Fibroblast of upper back skin (primary cell): ENCODE data around the gene SEMA3B.
A peak's percentile ranks its signal among the peaks of the same experiment; 100 is the strongest.
"Not testable (repeated sequence)": the region's sequence is repeated elsewhere in the genome, so short reads cannot be mapped to it uniquely, and the experiment has no call there.

Source experiments
- DNase-seq: peaks from one replicate; pipeline ENCODE4 v3.0.0-alpha.2; 2013

The SEMA3B gene

DNA sequence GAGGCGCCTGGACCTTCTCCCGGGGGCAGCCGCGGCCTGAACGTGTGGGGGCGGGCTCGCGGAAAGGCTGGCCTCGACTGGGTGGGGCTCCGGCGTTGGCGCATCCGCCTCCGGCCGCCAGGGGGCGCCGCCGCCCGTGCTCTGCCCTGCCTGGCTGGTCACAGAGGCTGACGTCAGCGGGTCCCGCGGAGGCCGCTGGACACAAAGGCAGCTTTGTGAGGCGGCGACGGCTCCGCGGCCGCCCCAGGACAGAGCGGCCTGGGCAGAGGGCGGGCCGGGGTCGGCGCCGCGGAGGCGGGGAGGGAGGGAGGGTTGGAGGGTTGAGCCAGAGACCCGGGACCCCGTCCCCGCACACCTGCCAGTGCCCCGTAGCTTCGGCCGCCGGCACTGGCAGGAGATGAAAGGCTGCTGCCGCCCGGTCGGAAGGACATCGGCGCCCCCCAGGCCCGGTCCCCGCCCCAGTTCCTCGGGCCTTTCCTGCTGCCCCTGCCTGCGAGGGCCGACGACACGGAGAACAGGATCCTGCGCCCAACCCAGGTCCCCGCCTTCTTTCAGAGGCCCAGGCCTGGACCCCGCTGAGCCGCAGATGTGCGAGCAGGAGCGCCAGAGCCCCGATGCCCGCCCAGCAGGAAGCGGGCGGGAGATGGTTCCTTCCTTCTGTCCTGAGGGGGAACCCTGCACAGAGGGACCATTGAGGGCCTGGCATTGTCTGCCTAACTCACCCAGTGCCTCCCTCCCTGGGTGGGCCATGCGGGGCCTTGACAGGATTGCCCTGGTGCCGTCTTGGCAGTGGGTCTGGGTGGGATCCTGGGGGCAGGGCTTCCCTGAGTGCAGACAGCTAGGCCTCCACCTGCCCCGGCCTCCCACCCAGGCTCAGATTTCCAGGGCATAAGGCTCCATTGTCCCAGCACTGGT is 8.7 kb upstream of the SEMA3B start:
- peak; percentile 85 for DNase-seq

DNA sequence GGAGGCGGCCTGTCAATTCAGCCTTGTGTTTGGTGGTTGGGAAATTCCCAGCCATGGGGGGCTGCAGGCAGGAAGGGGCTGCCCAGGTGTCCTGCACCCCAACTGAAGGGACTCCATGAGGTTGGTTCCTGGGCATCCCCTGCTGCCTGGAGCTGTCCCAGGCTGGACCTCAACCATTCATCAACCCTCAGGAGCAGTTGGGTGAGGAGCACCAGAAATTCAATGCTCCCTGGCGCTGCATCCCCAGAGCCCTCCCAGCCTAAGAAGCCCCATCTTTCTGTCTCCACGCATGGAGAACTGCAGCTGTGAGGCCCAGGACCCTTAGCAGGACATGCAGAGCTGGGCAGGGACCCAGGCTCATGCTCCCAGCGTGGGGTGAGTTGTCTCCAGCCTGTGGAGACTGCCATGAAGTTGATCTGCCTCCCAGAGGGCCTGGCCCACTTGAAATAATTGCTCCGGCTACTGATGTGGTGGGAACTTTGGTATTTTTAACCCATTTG is 8.0 kb upstream of the SEMA3B start:
- DNase-seq, result peak; percentile 36

DNA sequence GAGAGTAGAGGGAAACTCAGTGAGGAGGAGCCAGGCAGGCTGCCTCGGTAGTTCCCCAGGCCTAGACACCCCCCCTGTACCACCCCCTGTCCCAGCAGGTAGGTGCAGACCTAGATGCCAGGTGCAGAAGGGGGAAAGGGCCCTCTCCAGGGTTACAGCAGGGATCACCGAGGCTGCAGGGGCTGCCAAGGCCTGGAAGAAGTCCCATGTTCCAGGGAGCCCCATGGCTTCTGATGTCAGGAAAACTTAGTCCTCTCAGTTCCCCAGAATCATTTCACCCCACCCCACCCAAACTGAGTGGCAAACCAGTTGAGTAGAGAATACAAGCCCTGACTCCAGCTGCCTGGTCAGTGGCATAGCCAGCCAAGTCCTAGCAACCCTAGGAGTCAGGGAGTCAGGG is 7.4 kb upstream of the SEMA3B start:
- DNase-seq, result no peak

DNA sequence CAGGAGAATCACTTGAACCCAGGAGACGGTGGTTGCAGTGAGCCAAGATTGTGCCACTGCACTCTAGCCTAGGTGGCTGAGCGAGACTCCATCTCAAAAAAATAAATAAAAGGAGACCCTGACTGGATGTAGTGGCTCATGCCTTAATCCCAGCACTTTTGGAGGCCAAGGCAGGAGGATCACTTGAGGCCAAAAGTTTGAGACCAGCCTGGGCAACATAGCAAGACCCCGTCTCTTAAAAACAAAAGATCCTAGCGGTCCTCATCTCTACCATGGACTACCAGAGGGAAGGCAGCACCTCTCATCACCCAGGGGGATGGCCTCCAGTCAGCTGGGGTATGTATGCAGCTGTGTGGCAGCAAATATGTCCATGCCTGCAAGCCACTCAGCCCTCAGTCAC is 6.7 kb upstream of the SEMA3B start:
- DNase-seq, result not testable (repeated sequence)

DNA sequence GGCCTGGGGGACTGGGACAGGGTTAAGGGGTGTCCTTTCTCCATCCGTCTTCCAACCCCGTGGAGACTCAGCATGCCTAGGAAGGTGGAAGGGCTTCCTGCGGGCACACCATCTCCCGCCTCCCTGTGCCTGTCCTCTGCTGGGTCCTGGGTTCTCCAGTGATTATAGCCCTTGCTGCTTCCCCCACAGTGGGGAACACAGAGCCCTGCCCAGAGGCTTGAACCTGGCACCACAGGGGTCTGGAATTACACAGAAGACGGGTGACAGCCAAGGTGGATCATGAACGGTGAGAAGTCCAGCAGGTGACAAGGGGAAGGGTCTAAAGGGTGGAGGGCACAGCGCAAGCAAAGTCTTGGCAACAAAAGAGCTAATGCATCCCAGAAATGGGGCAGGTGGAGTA is 6.2 kb upstream of the SEMA3B start:
- DNase-seq, result no peak

DNA sequence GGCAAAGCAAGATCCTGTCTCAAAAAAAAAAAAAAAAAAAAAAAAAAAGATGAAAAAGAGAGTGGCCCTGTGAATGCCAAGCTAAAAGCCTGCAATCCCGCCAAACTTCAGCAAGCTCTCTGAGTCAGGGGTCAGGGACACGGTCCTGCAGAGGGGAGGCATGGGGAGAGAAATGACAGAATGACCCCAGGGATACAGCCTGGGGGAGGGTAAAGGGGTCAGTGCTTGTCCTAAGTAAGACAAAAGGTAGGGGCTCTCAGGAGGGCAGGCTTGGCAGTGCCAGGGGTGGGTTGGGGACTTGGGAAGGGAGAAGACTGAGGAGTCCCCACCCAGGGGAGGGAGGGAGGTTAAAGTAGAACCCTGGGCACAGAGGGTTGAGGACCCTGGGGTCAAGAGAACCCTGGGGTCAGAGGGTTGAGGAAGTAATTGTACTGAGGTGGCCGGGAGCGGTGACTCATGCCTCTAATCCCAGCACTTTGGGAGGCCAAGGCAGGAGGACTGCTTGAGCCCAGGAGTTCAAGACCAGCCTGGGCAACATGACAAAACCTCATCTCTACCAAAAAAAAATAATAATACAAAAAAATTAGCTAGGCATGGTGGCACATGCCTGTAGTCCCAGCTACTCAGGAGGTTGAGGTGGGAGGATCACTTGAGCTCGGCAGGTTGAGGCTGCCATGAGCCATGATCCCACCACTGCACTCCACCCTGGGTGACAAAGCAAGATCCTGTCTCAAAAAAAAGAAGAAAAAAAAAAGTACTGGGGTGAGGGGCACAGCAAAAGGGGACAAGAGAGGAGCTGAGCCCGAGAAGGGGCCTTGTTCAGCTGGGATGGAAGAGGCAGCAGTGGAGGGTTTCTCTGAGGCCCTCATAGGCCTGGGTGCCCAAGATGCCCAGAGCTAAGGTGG is 5.2 kb upstream of the SEMA3B start:
- DNase-seq, result no peak

DNA sequence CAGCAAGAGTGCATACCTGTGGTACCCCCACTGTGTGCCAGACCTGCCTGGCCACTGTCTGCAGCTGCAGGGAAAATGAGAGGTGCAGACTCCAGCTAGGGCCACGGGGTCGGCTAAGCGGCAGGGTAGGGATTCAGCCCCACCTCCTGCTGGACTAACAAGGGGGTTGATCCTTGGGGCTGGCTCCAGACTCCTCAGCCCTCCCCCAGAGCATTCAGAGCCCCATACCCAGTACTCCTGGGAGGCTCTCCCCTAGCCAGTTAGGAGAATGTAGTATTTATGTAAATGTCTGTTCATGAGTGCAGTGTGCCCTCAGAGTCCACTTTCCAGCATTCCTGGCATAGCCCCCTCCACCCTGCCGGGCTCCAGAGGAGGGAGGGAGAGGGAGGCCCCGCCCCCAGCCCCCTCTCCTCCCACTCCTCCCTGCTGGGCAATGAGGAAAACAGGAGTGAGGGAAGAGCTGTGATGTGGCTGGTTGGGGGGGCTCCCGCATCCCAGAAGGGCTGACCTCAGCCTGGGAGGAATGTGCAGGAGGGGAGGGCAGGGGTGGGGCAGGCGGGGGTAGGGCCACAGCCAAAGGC is 4.5 kb upstream of the SEMA3B start:
- peak; percentile 98 for DNase-seq

DNA sequence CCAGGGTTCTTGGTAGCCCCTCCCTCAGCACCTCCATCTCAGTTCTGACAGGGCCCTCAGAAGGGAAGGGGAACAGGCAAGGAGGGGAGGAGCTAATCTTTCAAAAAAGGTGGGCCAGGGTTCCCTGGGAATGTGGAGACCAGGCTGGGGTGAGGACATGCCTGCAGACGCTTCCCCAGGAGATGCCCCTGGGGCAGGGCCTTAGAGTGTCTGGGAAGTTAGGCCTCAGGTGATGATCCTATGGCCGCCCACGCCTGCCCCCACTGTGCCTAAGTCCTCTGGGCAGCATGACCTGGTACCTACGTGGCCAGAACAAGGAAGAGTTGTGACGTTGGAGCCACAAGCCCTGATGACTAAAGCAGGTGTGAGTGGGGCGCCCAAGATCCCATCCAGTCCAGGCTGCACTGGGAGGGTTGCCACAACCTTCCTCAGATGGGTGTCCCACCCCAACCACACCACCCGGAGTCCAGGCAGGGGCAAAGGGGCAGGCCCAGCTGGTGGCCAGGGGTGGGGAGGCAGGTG is 3.9 kb upstream of the SEMA3B start:
- DNase-seq, result no peak

DNA sequence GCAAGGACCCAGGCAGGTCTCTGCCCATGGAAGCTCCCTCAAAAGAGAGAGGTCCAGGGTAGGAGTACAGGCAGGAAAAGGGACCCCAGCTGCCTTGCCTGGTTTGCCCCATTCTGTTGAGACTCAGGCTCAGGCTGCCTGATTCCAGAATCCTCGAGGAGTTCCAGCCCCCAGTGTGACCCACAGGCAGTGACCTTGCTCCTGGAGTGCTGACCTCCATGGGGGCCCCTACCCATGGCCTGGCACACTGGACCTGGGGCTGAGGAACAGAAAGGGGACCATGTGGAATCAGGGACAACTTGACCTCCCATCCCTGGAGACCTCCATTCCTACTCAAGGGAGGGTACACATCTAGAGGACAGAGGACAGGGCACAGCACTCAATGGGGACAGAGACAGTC is 3.4 kb upstream of the SEMA3B start:
- DNase-seq, result no peak

DNA sequence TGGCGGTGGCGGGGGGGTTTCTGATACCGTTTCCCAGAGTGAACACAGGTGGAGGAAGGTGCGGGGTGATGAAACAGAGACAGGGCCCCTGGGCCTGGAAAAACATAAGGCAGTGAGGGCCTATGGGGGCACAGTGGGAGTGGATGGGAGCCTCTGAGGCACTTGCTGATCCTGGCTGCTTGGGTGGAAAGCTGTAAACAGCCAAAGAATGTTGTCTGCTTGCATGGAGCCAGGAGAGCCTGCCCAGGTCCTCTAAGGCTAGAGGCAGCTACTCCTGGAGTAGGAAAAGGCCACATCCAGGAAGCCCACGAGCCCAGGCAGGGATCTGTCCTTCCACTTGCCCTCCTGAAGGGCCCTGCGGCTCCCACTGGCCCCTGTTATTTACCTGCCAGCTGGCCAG is 2.9 kb upstream of the SEMA3B start:
- no peak for DNase-seq

DNA sequence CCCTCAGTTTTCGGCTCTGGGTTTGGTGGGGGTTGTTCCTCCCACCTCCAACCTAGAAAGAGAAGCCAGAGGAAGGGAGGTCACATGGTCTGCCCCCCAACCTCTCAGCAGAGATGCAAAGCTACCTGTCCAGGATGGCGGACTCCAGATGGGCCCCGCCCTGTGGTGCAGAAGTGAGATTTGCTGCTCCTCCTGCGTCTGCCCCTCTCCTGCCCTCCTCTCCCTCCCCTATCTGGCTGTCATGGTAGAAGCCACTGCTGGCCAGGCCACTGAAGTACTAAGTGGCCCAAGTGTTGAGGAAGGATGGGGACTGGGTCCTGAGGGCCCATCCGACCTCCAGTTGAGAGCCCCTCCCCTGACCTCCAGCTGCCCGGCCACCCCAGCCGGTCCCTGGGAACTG is 2.1 kb upstream of the SEMA3B start:
- DNase-seq, result no peak

DNA sequence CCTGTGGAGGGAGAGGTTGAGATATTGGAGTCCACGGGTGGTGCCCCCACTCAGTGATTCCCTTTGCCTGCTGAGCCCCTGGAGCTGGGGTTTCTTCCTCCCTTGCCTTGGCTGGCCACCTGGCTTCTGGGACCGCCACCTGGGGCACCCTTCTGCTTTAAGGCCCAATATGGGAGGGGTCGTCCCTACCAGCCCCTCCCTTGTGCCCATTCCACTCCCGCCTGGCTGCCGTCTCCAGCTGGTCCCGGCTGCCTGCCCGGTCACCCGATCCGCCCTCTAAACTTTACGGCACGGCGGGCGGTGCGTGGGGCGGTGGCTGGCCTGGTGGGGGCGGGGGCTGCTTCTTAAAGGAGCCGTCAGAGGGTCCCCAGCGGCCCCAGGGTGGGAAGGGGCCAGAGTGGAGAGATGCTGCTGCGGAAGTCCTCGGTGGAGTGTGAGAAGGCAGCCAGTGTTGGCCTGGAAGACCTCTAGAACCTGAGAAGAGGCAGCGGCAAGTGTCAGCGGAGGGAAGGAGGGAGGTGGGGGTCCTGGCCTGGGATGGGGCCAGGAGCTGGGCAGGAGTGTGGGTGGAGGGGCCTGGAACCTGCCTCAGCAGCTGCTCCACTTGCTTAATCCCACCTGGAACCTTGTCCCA is 1.6 kb upstream of the SEMA3B start:
- DNase-seq, result no peak

DNA sequence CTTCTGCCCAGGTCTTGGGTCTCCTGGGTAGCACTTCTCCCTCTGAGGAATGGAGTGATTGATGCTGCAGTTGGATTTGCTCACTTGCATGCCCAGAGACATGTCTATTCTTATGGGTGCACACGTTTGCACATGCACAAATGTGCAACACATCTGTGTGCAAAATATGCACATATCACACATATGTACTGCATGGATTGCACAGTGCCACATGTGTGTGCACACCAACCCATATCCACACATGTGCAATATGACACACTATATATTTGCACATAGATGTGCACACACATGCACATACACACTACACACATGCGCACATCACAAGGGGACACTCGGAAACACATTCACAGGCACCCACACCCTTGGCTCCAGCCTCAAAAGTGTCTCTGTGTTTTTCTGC is 671 bp upstream of the SEMA3B start:
- no peak for DNase-seq

DNA sequence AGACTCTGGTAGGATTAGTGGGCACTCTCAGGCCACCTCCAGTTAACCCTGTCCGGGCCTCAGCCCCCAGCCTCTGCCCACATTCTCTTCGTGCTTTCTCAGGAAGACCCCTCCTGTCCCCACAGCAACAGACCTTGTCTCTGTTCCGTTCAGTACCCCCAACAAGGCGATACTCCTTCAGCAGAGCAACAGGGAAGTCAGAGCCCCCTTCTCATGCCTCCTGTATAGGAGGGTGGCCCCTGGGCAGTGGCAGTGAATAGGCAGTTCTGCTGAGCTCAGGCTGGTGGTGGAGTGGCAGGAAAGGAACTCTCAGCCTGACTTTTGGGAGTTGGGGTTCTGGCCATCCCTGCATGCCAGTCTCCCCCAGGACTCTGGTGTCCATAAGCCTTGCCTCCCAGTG is 513 bp downstream of the SEMA3B start:
- DNase-seq, result no peak

DNA sequence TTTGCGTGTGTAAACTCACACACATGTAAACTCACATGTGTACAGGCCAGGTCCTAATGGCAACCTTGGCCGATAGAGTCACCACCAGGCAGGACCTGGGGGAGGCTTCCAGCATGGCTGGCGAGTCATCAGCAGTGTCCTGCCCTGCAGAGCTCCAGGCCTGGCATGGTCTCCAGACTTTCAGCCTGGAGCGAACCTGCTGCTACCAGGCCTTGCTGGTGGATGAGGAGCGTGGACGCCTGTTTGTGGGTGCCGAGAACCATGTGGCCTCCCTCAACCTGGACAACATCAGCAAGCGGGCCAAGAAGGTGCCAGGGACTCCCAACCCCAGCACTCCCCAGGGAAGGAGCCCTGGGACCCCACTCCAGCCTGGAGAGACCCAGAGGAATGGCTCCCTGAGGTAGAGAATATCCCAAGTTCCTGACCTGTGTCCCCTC is 1.0 kb downstream of the SEMA3B start:
- no peak for DNase-seq

DNA sequence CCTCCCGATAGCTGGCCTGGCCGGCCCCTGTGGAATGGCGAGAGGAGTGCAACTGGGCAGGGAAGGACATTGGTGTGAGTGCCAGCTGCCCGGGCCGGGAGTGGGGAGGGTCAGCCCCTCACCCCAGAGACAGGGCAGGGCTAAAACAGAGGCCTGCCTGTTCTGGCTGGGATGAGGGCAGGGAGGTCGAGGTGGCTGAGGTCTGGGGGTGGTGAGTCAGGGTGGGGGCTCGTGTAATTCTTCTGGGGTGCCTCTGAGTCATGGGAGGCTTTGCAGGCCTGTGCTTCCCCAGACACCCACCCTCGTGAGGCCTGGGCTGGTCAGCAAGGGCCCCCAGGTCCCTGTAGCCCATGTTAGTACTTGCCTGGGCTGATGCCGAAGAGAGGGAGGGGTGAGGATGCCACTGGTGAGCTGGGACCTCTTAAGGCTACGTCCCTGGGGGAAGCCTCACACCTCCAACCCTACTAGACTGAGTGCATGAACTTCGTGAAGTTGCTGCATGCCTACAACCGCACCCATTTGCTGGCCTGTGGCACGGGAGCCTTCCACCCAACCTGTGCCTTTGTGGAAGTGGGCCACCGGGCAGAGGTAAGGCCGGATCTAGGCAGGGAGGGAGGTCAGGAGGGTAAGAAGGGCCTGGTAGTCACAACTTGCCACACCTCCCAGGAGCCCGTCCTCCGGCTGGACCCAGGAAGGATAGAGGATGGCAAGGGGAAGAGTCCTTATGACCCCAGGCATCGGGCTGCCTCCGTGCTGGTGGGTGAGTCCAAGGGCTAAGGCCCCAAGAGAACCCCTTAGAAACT is 1.7 kb downstream of the SEMA3B start:
- no peak for DNase-seq

DNA sequence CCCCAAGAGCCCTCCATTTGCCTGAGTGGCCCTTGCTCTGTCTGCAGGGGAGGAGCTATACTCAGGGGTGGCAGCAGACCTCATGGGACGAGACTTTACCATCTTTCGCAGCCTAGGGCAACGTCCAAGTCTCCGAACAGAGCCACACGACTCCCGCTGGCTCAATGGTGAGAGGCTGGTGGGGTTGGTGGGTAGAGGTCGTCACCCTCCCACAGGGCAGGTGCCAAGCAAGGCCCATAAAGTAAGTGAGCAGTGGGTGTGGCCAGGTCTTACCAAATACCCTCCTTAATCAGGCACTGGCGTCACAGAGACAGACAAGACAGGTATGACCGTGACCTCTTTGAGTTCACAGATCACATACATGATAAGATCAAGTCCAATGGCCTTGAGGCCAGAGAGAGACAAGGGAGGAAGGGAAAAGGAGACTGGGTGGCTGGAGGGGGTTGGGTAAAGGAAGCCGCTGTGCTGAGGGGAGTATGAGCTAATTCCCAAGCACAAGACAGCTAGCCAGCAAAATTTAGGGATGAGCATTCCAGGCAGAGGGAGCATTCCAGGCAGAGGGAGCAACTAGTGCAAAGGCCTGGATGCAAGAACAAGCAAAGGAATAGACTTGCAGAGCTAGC is 2.5 kb downstream of the SEMA3B start:
- DNase-seq, result no peak

DNA sequence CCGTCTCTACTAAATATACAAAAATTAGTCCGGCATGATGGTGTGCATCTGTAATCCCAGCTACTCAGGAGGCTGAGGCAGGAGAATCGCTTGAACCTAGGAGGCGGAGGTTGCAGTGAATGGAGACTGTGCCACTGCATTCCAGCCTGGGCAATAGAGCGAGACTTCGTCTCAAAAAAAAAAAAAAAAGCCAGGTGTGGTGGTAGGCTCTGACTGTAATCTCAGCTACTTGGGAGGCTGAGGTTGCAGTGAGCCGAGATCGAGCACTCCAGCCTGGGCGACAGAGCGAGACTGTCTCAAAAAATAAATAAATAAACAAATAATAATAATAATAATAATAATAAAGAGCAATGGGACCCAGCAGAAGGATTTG is 3.6 kb downstream of the SEMA3B start:
- not testable (repeated sequence) for DNase-seq

DNA sequence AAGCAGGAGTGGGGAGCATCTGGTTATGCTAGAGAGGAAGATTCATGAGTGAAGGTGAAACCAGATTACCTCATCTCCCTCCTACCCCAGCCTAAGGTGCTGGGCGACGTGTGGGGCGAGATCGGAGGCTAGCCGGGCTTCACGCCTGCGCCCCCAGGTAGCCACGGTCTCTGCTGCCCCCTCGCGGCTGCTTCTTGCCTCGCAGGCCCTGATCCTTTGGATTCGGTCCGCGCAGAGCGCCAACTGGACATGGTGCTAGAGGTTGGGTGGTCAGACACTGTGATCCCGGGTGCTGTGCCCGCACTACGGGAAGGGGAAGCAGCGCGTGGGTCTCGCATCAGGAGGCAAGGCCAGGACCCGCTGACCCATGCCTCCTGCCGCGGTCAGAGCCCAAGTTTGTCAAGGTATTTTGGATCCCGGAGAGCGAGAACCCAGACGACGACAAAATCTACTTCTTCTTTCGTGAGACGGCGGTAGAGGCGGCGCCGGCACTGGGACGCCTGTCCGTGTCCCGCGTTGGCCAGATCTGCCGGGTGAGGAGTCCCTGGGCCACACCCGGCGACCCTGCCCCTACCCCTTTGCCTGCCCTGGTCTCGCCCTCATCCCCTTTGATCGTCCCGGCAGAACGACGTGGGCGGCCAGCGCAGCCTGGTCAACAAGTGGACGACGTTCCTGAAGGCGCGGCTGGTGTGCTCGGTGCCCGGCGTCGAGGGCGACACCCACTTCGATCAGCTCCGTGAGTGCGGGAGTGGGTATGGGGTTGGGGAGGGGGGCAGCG is 4.2 kb downstream of the SEMA3B start:
- peak; percentile 66 for DNase-seq

DNA sequence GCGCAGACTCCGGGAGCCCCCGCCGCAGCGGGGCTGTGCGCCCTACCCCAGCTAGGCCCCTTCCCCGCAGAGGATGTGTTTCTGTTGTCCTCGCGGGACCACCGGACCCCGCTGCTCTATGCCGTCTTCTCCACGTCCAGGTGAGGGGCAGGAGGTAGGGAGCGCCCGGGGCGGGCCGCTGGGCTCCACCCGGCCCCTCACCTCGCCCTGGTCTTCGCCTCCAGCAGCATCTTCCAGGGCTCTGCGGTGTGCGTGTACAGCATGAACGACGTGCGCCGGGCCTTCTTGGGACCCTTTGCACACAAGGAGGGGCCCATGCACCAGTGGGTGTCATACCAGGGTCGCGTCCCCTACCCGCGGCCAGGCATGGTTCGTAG is 4.7 kb downstream of the SEMA3B start:
- DNase-seq, result no peak
